Measurements from ENCODE around the gene OR2T12. TPM values are rescaled to one million over a fixed set of nuclear protein-coding genes. Genes with fewer than 3 reads are reported as not detected.
"Not testable (repeated sequence)": the region's sequence is repeated elsewhere in the genome, so short reads cannot be mapped to it uniquely, and the experiment has no call there.

OR2T12 gene
- total and polyA plus RNA-seq, 12 donors, result not detected

GRCh38 chr1:248316796-248317195 is 13.6 kb upstream of the OR2T12 start:
- H3K4me1 ChIP-seq, result no peaks in the 10 kb centered on the region
- no peak for ATAC-seq
- H3K9me3 ChIP-seq, result peaks cover 0 to 34% (median 8%) of the 10 kb centered on the region in 11 donors
- H3K27ac ChIP-seq, result no peak overlapping the region
- no peaks in the 10 kb centered on the region for H3K27me3 ChIP-seq
- no peak overlapping the region for H3K4me3 ChIP-seq
- DNase-seq, result no peak
- H3K36me3 ChIP-seq, result no peaks in the 10 kb centered on the region
- intact Hi-C loops (cut with DNase I), result no loop called here
- TF ChIP-seq CTCF (IDR thresholded peaks at IDR 0.05), result no peak
- 76 to 84% methylated on average over 11 of the region's 11 CpGs for WGBS, 2 donors

DNA sequence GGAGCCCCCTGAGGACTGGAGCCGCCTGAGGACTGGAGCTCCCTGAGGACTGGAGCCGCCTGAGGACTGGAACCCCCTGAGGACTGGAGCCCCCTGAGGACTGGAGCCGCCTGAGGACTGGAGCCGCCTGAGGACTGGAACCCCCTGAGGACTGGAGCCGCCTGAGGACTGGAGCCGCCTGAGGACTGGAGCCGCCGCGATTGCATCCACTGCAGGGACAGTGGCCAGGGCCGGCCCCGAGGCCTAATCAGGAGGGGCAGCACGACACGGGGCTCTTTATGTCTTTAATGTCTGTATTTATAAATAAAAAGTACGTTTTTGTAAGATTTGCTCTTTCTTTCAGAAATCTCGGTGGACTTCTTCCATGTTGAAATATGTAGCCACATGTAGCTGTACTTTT is 3.5 kb upstream of the OR2T12 start:
- DNase-seq; H3K36me3 ChIP-seq; H3K27me3 ChIP-seq; ATAC-seq; H3K4me3 ChIP-seq; H3K9me3 ChIP-seq; intact Hi-C loops (cut with DNase I); H3K4me1 ChIP-seq; H3K27ac ChIP-seq: not testable (repeated sequence)
- 77 to 80% methylated on average over 15 of the region's 15 CpGs for WGBS, 2 donors

- 84 to 90% methylated on average over 19 of the region's 19 CpGs for WGBS, 2 donors
- intact Hi-C loops (cut with DNase I), result no loop called here
- Histone ChIP-seq H3K9me3 (no peaks in the 10 kb centered on the region), H3K27ac (no peak overlapping the region), H3K4me1 (no peaks in the 10 kb centered on the region), H3K4me3 (no peak overlapping the region), H3K27me3 (no peaks in the 10 kb centered on the region), H3K36me3 (no peaks in the 10 kb centered on the region)
- no peak for TF ChIP-seq CTCF (IDR thresholded peaks at IDR 0.05)
- DNase-seq (no peak), ATAC-seq (no peak)
Measured at GRCh38 chr1:248306103-248306502, 2.9 kb upstream of the OR2T12 start.

DNA sequence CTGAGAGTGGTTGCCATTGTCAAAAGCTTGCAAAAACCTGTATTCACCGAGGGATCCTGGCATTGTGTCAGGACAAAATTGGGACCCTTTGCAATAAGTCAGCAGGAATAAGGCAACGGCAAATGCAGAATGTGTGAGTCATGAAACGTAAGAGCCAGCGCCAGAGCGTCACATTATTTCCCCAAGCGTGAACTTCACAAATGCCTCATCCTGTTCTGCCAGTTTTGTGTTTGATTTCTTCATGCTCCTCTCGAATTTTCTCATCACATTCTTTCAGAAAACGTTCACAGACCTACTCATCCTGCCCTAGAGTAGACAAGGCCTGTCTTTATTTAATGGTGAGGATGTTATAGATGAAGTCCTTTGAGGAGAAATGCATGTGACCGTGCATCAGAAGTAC is 2.4 kb upstream of the OR2T12 start:
- intact Hi-C loops (cut with DNase I); H3K36me3 ChIP-seq; DNase-seq; H3K4me1 ChIP-seq; H3K4me3 ChIP-seq; ATAC-seq; H3K9me3 ChIP-seq; H3K27ac ChIP-seq; H3K27me3 ChIP-seq: not testable (repeated sequence)
- 75 to 76% methylated on average over 9 of the region's 9 CpGs for WGBS, 2 donors

- intact Hi-C loops (cut with DNase I), result no loop called here
- no peaks in the 10 kb centered on the region for H3K36me3 ChIP-seq
- DNase-seq (no peak), ATAC-seq (no peak)
- no peak for TF ChIP-seq CTCF (IDR thresholded peaks at IDR 0.05)
- H3K27me3 ChIP-seq, result no peaks in the 10 kb centered on the region
- H3K4me3 ChIP-seq, result no peak overlapping the region
- H3K4me1 ChIP-seq, result no peaks in the 10 kb centered on the region
- H3K9me3 ChIP-seq, result peaks cover 0 to 9% (median 0%) of the 10 kb centered on the region in 11 donors
- WGBS, 2 donors, result 42 to 48% methylated on average over 6 of the region's 6 CpGs
- H3K27ac ChIP-seq, result no peak overlapping the region
Measured at GRCh38 chr1:248288391-248288790, 14.8 kb downstream of the OR2T12 start.

DNA sequence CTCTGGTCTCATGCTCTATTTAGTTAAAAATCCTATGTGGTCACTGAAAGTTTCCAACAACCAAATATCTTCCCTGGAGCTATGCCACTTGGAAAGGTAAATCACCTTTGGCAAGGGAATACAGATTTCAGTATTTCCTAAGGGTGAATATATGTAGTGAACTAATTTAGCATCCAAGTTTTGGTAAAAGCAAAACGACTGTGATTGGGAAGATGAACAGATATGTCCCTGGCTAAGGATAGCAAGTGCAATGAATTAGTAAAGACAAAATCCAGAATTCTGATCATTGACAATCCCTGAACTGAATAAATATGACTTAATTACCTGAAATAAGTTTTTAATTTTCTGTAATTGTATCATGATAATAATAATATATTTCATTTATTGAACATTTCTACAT is 25.3 kb downstream of the OR2T12 start, which contains the start of gene OR2T33:
TSS of gene OR2T33 (minus strand) at position 101 of the 400 bp plus-strand sequence. CDS start 4,162 bp downstream, outside the sequence.
- Histone ChIP-seq H3K4me3 (no peak within 1 kb of the TSS), H3K4me1 (no peaks in the 10 kb centered on the region), H3K36me3 (no peaks in the 10 kb centered on the region), H3K27ac (no peak within 1 kb of the TSS), H3K9me3 (peaks cover 0 to 12% (median 0%) of the 10 kb centered on the region in 11 donors), H3K27me3 (no peaks in the 10 kb centered on the region)
- intact Hi-C loops (cut with DNase I), result no loop called here
- ATAC-seq (no peak), DNase-seq (no peak)
- WGBS, 2 donors, result 32 to 37% methylated on average over 1 of the region's 1 CpG
- TF ChIP-seq CTCF (IDR thresholded peaks at IDR 0.05), result no peak

- H3K4me3 ChIP-seq; H3K27ac ChIP-seq; H3K27me3 ChIP-seq; DNase-seq; ATAC-seq; H3K36me3 ChIP-seq; H3K4me1 ChIP-seq; H3K9me3 ChIP-seq; intact Hi-C loops (cut with DNase I): not testable (repeated sequence)
- 83% methylated on average over 6 to 11 of the region's 16 CpGs for WGBS, 2 donors
Measured at GRCh38 chr1:248273225-248273624, 30.0 kb downstream of the OR2T12 start.
